Breast epithelium (tissue), 4 donors: ENCODE measurements around the gene TMPRSS13. TPM values are rescaled to one million over a fixed set of nuclear protein-coding genes. Genes with fewer than 3 reads are reported as not detected.

ENCODE experiments used
- DNase-seq, 2 donors: peaks; one replicate each; pipeline ENCODE4 v3.0.0-alpha.2; 2019; ENCODE audit warnings: low spot score in 2 of 2
- H3K27ac ChIP-seq, 2 donors: fragments of 200-600 bp; sonication (generic) in 1 of 2; one replicate each; pipeline ENCODE4 v1.5.1; 2016 to 2019; ENCODE audit warnings: mild to moderate bottlenecking in 1 of 2
- H3K27me3 ChIP-seq, 2 donors: fragments of 200-600 bp; sonication (generic) in 1 of 2; one replicate each; pipeline versions ENCODE4 v1.5.1 to v1.6.0; 2017 to 2019; ENCODE audit warnings: control low read depth in 1 of 2, mild to moderate bottlenecking in 1 of 2
- H3K36me3 ChIP-seq: fragments of 200-600 bp; one replicate; pipeline ENCODE4 v1.5.1; 2019
- H3K4me1 ChIP-seq, 2 donors: fragments of 200-600 bp; sonication (generic); one replicate each; pipeline ENCODE4 v1.5.1; 2016 to 2019; ENCODE audit warnings: control low read depth in 1 of 2
- H3K4me3 ChIP-seq, 3 donors: fragments of 200-600 bp; sonication (generic); 1 replicate in 2 of 3; 2 replicates in 1 of 3; pipeline ENCODE4 v1.5.1; 2016 to 2019; ENCODE audit warnings: mild to moderate bottlenecking in 3 of 3, moderate library complexity in 2 of 3
- H3K9me3 ChIP-seq, 2 donors: fragments of 200-600 bp; sonication (generic) in 1 of 2; one replicate each; pipeline ENCODE4 v1.5.1; 2016 to 2019; ENCODE audit warnings: control low read depth in 1 of 2
- CTCF ChIP-seq, 3 donors: fragments of 450-650 bp; IDR thresholded peaks; one replicate each; pipeline ENCODE4 v1.5.1; 2016 to 2017; ENCODE audit warnings: antibody characterized with exemption in 3 of 3, mild to moderate bottlenecking in 3 of 3, moderate library complexity in 3 of 3
- POLR2A ChIP-seq: fragments of 450-650 bp; IDR thresholded peaks from one replicate; pipeline ENCODE4 v1.6.1; 2016; ENCODE audit warnings: antibody characterized with exemption, mild to moderate bottlenecking, moderate library complexity
- POLR2AphosphoS5 ChIP-seq, 3 donors: sonication (generic); formaldehyde crosslinking; IDR thresholded peaks; one replicate each; pipeline ENCODE4 v1.6.1; 2017; ENCODE audit warnings: antibody characterized with exemption in 3 of 3
- intact Hi-C: fragments of 100-400 bp; cut with DNase I; formaldehyde crosslinking; loops from one replicate; pipeline ENCODE4 v1.15.1; 2023; ENCODE audit warnings: low total_unique reads
- total RNA-seq, 3 donors: library from RNA; depleted of rRNA; stranded (reverse); fragments of >200 nt; gene quantifications; one replicate each; pipeline ENCODE4 v1.1.0, GENCODE V29; 2016

The TMPRSS13 gene
- total RNA-seq, 3 donors from 2014 or later, result 0.32 to 34.0 (median 12.5) TPM

GRCh38 chr11:117910941-117911655, 18.1 kb downstream of the TMPRSS13 start:
- H3K4me3 ChIP-seq, result no peak overlapping the region
- H3K4me1 ChIP-seq, result no peaks in the 10 kb centered on the region
- peak in 1 of 2 donors; percentile 14 for DNase-seq
- H3K27ac ChIP-seq, result no peak overlapping the region
- H3K27me3 ChIP-seq, result no peaks in the 10 kb centered on the region
- no peaks in the 10 kb centered on the region for H3K9me3 ChIP-seq
- intact Hi-C loops, result loop anchor here (1.0 kb wide), 1 partner anchor 30 kb away; no protein-coding TSS in a partner anchor
- no peaks in the 10 kb centered on the region for H3K36me3 ChIP-seq
- TF ChIP-seq POLR2AphosphoS5 (IDR thresholded peaks at IDR 0.05), result no peak
- no peak for TF ChIP-seq POLR2A
- TF ChIP-seq CTCF (IDR thresholded peaks at IDR 0.05), result no peak

- intact Hi-C loops, result no loop called here
- peak in 1 of 2 donors; percentile 22 for DNase-seq
These were observed 18.7 kb downstream of the TMPRSS13 start for GRCh38 chr11:117910525-117910924.

GRCh38 chr11:117909611-117910382, 19.4 kb downstream of the TMPRSS13 start:
- intact Hi-C loops, result no loop called here
- H3K27ac ChIP-seq, result no peak overlapping the region
- H3K36me3 ChIP-seq, result no peaks in the 10 kb centered on the region
- no peaks in the 10 kb centered on the region for H3K9me3 ChIP-seq
- TF ChIP-seq CTCF (IDR thresholded peaks at IDR 0.05) (no peak), POLR2A (no peak), POLR2AphosphoS5 (IDR thresholded peaks at IDR 0.05) (no peak)
- no peaks in the 10 kb centered on the region for H3K27me3 ChIP-seq
- H3K4me1 ChIP-seq, result no peaks in the 10 kb centered on the region
- peak in 1 of 2 donors; percentile 41 for DNase-seq
- no peak overlapping the region for H3K4me3 ChIP-seq

More at GRCh38 chr11:117910525-117910924, 18.7 kb downstream of the TMPRSS13 start:
- Histone ChIP-seq H3K9me3 (no peaks in the 10 kb centered on the region), H3K27ac (no peak overlapping the region), H3K4me1 (no peaks in the 10 kb centered on the region), H3K4me3 (no peak overlapping the region), H3K36me3 (no peaks in the 10 kb centered on the region), H3K27me3 (no peaks in the 10 kb centered on the region)
- TF ChIP-seq POLR2AphosphoS5 (IDR thresholded peaks at IDR 0.05), result no peak
- TF ChIP-seq CTCF (IDR thresholded peaks at IDR 0.05), result no peak
- TF ChIP-seq POLR2A, result no peak

GRCh38 chr11:117908959-117909610, 20.1 kb downstream of the TMPRSS13 start:
- peak in 1 of 2 donors; percentile 24 for DNase-seq
- TF ChIP-seq CTCF (IDR thresholded peaks at IDR 0.05) (no peak), POLR2A (no peak), POLR2AphosphoS5 (IDR thresholded peaks at IDR 0.05) (no peak)
- no peak overlapping the region for H3K27ac ChIP-seq
- no peaks in the 10 kb centered on the region for H3K4me1 ChIP-seq
- H3K9me3 ChIP-seq, result no peaks in the 10 kb centered on the region
- H3K27me3 ChIP-seq, result no peaks in the 10 kb centered on the region
- H3K4me3 ChIP-seq, result no peak overlapping the region
- intact Hi-C loops, result no loop called here
- H3K36me3 ChIP-seq, result no peaks in the 10 kb centered on the region
